GM20000 (cell line): ENCODE measurements around the gene VWCE.

Experiments
- DNase-seq: peaks from one replicate; pipeline ENCODE4 v3.0.0; 2012; ENCODE audit warnings: low spot score
- TF ChIP-seq, protein P1 (sequence below): IDR thresholded peaks from 2 replicates; pipeline ENCODE4 v1.5.1; 2012; ENCODE audit warnings: mild to moderate bottlenecking, control low read depth; ENCODE audit errors: extremely low read depth, missing control alignments

VWCE gene

DNA sequence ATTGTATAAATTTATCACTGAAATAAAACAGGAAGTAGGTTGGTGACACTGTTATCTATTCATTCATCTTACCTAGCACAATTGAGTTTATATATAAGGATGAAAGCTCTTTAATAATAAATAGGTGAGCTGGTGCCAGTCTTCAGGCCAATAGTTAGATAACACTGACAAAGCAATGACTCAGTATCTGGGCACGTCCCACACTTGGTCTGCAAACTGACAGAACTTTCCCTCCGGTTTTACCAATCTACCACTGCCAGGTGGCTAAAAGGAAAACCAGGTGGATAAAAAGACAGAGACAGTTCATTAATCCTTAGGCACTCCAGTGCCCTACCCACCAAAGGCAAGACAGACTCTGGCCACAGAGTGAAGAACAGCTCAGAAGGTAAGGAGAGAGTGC, 20.1 kb upstream of the VWCE start:
- TF ChIP-seq, protein P1, sequence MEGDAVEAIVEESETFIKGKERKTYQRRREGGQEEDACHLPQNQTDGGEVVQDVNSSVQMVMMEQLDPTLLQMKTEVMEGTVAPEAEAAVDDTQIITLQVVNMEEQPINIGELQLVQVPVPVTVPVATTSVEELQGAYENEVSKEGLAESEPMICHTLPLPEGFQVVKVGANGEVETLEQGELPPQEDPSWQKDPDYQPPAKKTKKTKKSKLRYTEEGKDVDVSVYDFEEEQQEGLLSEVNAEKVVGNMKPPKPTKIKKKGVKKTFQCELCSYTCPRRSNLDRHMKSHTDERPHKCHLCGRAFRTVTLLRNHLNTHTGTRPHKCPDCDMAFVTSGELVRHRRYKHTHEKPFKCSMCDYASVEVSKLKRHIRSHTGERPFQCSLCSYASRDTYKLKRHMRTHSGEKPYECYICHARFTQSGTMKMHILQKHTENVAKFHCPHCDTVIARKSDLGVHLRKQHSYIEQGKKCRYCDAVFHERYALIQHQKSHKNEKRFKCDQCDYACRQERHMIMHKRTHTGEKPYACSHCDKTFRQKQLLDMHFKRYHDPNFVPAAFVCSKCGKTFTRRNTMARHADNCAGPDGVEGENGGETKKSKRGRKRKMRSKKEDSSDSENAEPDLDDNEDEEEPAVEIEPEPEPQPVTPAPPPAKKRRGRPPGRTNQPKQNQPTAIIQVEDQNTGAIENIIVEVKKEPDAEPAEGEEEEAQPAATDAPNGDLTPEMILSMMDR = no peak
- DNase-seq = no peak

DNA sequence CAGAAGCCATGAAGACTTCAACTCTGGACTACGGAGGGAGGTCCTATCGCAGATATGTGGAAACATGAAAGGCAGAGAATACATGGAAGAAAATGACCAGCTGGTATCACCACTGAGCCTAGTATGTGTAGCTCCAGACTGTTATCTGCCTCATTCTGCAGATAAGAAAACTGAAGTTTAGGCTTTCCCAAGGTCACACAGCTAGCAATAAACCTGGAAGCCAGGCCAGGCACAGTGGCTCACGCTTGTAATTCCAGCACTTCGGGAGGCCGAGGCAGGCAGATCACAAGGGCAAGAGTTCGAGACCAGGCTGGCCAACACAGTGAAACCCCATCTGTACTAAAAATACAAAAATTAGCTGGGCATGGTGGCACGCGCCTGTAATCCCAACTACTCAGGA, 15.6 kb upstream of the VWCE start:
- TF ChIP-seq, protein P1 = no peak
- DNase-seq = no peak

DNA sequence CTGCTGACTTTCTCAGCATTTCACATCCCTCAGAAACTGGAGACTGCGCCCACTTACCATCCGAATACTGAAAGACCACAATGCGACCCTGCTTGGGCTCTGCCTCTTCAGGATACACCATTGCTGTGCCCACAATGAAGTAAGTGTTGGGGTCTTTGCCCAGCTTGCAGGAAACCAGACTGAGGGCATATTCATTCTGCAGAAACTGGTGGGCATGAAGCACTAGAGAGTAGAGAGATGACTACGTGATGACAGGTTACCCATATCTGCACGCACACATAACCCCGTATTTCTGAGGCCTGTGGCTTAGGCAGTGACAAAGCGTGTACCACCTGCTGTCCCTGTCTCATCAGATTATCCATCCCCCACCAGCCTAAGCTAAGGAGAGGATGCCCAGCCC, 14.6 kb upstream of the VWCE start:
- DNase-seq = no peak
- TF ChIP-seq, protein P1 = no peak

DNA sequence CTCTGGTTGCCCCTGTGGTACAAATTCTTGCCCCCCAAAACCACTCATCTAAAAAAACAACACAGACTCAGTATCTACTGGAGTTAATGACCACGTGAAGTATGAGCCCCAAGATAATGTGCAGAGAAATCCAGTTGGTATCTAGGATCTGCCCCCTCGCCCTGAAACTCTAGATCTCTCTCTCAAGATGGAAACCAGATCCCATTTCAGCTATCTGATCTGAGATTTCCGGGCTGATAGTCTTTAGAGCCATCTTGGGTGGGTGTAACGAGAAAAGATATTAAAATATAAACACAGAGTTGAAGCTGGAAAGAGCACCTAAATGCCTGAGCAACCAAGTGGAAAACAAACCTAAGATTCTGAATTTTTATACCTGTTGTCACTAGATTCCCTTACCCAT, 14.0 kb upstream of the VWCE start:
- DNase-seq = no peak
- TF ChIP-seq, protein P1 = no peak

DNA sequence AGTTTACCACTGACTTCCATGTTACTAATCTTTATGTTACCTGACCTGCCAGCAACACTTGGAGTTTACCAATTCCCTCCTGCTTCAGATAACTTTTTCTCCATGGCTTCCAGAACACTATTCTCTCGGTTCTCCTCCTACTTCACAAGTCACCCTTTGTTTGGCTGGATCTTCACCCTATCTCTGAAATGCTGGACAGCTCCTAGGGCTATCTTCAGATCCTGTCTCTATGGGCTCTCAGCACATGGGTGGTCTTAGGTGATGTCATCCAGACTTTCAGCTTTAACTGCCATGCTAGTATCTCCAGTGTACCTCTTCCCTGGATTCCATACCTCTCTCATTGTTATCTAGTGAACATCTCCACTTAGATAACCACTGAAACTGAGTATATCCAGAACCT, 12.2 kb upstream of the VWCE start:
- TF ChIP-seq, protein P1 = no peak
- no peak for DNase-seq

DNA sequence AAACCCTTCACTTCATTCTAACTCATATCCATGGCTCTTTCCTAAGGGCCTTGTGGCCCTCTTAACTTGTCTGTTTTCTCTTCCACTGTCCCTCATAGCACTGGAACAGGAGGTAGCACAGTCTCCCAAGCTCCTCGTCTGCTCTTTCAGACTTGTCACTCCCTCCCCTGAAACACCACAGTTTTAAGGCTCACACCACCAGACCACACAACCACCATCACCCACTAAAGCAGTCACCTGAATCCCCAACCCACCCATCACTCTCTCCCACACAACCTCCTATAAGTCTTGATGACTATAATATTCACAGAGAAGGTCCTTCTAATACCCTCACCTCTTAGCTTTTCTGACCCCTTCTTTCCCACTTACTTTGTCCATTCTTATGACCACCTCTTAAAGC, 11.1 kb upstream of the VWCE start:
- no peak for DNase-seq
- TF ChIP-seq, protein P1 = no peak

DNA sequence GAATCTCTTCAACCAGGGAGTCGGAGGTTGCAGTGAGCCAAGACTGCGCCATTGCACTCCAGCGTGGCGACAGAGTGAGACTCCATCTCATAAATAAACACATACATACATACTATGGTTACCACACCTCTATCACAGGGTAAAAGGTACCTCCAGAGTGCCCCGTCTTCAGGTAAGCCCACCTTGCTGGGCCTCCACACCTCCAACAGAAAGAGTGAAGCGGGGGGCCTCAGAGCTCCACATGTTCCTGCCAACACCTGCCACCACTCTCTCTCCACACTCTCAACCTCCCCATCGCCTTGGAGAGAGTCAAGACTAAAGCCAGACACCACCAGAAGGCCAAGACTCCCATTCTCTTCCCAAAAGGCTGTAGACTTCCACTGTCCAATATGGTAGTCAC, 10.3 kb upstream of the VWCE start:
- no peak for DNase-seq
- TF ChIP-seq, protein P1 = no peak
